ENCODE results near the gene BLCAP.
A peak's percentile ranks its signal among the peaks of the same experiment; 100 is the strongest.
"Not testable (repeated sequence)": the region's sequence is repeated elsewhere in the genome, so short reads cannot be mapped to it uniquely, and the experiment has no call there.

The BLCAP gene, protein sequence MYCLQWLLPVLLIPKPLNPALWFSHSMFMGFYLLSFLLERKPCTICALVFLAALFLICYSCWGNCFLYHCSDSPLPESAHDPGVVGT

GRCh38 chr20:37527638-37528445, at the start of gene BLCAP:
TSS of gene BLCAP (minus strand) at chr20:37527876. CDS start at chr20:37519174, 8,702 bp downstream.
- peak; percentile 88 for DNase-seq

GRCh38 chr20:37577436-37577835, 49.8 kb upstream of the BLCAP start:
- DNase-seq, result not testable (repeated sequence)

DNA sequence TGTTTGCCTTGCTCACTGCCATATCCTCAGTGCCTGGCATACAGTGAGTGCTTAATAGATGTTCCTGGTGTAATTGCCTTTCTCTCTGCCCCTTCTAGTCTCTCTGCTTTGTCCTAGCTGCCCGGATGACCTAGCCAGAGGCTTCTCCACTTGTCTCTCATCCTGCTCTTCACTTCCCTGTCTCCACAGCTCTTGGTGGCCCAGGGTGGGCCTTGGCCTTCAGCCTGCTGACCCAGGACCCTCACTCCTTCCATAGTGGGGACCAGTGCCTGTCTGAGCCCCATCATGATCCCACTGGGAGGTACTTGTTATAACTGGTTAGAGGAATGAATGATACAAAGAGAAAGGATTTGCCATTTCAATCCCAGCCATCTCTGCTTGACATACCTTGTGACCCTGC, 49.2 kb upstream of the BLCAP start:
- DNase-seq, result no peak

- DNase-seq, result no peak
Observed at GRCh38 chr20:37575884-37576283, 48.2 kb upstream of the BLCAP start.

DNA sequence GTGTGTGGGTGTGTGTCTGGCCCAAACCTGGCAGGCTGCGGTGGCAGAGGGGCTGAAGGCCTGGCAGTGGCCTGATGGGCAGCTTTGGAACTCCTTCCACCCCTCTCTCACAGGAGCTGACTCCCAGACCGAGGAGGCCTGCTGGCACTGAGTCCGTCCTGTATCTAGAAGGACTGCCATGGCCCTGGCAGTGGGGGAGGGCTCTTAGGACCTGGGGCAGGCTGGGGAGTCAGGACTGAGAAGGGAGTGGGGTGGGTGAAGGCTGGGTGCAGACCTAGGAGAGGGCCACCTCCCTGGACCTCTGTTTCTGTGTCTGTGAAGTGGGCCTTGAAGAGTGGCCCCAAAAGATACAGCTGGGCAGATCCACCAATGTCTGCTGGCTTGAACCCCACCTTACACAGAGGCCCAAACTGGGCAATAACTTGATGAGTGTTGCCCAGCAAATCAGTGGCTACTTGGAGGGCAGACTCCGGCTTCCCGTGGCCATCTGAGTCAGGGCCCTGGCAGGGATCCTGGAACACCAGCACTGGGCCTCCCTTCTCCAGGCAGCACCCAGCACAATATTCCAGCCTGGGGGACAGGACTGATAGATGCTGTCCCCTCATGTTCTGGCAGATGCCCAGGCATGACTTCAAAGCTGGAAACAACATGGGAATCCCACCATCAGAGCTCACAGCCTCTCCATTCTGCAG, 46.7 kb upstream of the BLCAP start:
- DNase-seq, result no peak

- no peak for DNase-seq
Observed at GRCh38 chr20:37573626-37574198, 46.0 kb upstream of the BLCAP start.

DNA sequence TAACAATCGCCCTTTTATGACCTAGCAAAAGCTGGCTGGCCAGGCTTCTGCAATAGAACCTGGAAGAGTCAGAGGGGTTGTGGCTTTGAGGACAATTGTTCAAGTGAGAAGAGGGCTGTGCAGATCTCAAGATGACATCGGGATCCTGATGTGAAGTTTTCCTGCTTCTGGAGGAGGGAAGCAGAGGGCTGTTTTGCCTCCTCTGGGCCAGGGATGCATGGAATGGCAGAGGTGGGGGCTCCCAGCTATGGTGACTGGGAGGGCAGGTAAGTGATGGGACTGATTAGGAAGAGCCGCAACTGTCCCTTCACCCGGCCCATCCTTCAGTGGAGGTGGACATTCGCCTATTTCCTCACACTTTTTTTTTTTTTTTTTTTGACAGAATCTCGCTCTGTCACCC, 43.4 kb upstream of the BLCAP start:
- DNase-seq, result no peak

DNA sequence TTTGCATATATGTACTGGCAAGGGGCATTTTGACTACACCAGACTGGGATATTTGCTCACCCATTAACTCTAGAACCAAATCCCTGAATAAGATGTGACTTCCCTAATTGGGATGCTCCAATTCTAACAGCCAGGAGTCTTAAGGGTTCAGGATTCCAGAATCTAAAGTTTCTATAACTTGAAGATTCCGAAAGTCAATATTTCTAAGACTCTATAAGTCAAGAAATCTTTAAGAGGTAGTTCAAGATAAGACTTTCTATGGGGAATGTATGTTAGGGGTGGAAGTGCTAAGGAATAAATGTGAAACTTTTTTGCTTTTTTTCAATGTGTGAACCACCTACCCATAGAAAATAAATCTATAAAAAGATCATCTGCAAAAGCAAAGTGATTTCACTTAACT, 42.7 kb upstream of the BLCAP start:
- no peak for DNase-seq

- DNase-seq, result peak; percentile 85
Observed at GRCh38 chr20:37567671-37568588, 40.3 kb upstream of the BLCAP start.

GRCh38 chr20:37567331-37567665, 39.6 kb upstream of the BLCAP start:
- DNase-seq, result peak; percentile 67

GRCh38 chr20:37566590-37567330, 39.1 kb upstream of the BLCAP start:
- DNase-seq, result no peak

DNA sequence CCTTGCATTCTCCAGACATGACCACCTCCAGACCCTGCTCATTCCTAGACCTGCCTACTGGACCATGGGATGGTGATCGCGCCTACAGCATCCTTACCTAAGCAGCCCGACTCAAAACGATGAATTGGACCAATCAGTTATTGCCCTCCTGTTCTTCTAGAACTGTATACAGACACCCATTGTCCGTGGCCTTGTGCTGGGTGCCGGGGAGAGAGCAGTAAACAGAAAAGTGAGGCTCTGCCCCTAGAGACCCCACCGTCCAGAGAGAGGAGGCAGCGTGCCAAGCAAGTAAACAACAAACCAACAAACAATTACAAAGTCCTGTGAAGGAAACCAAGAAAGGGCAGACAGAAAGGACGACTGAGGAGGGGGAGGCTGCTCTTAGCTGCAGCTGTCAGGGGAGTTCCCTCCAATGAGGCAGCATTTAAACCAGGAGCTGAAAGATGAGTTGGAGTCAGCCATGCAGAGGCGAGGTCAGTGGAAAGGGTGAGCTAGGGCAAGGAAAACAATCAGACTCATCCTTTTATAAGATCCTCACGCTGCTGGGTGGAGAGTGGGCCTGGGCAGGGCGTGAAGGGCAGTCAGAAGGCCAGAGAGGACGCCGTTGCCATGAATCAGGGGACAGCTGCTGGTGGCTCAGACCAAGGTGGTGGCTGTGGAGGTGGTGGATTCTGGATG, 37.6 kb upstream of the BLCAP start:
- DNase-seq, result peak; percentile 50

- DNase-seq, result peak; percentile 68
Observed at GRCh38 chr20:37564388-37565133, 36.9 kb upstream of the BLCAP start.

DNA sequence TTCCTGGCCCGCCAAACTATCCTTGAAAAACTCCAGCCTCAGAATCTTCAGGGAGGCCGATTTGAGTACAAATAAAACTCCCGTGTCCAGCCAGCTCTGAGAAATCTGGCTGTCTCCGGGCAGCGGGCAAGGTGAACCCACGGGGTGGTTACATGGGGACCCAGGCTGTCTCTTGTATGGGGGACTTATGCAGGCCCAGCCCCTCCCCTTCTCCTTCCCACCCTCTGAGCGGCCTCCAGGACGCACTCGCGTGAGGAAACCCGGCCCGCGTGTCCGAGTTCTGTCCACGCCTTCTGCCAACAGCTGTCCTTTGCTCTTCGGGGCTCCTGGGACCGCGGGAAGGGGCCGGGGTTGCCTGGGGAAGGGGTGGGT, 36.3 kb upstream of the BLCAP start:
- no peak for DNase-seq

DNA sequence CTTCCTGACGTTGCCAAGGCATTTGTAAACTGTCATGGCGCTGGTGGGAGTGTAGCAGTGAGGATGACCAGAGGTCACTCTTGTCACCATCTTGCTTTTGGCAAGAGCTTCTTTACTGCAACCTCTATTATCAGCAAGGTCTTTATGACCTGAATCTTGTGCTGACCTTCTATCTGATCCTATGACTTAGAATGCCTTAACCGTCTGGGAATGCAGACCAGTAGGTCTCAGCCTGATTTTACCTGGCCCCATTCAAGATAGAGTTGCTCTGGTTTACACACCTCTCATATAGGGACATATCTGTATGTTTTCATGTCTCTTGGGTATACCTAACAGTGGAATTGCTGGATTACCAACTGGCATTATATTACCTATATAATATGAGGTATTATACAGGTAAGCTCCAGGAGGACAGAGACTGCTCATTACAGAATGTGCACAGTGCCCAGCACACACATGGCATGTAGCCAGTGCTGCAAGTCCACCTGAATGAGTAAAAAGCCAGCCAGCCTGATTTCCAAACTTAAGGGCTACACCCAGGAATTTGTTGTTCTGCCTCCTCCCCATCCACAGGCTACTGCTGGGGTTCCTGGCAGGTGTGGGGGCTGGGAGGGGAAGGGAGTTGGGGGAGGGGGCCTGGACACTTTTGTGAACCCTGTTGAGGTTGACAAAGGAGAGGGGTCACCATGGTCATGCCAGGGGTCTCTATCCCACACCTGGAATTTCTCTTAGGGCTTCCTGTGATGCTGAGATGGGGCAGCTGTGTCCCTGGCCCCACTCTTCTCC, 35.2 kb upstream of the BLCAP start:
- no peak for DNase-seq

DNA sequence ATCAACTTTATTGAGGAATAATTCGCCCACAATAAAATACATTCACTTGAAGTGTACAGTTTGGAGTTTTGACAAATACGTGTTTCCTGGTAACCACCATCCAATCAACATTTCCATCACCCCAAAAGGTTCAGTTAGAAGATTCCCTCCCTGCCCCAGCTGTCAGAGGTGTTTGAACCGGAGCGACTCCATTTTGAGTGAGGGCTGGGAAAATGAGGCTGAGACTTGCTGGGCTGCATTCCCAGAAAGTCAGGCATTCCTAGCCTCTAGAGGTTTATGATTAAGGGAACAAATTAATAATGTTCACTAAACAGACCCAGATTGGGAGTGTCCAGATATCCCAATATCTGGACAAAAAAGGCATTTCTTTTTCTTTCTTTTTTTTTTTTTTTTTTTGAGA, 33.0 kb upstream of the BLCAP start:
- no peak for DNase-seq

- DNase-seq, result peak; percentile 55
Observed at GRCh38 chr20:37559312-37560027, 31.8 kb upstream of the BLCAP start.

- DNase-seq, result peak; percentile 63
Observed at GRCh38 chr20:37558779-37559178, 31.1 kb upstream of the BLCAP start.

DNA sequence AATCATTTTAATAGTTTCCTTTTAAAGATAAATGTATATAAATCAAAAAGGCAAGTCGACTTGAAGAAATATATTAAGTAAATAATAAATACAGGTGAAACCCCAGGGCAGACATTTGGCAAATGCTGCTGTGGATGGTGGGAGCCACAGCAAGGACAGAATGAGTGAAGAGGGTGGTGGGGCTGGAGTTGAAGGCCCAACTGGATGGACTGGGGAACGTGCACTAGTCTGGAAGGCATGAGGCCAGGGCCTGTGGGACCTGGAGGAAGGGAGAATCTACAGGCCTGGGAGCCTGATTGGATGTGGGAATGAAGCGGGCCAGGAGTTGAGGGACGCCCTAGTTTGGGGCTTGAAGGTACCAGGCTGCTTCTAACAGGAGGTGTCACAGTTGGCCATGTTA, 30.6 kb upstream of the BLCAP start:
- no peak for DNase-seq
